HG02981 (cell line): ENCODE measurements around the gene DCP1B.

Experiments used
- ATAC-seq: cut with Tn5 transposase; IDR thresholded peaks from one replicate; pipeline ENCODE4 v1.9.1; 2021; ENCODE audit warnings: mild to moderate bottlenecking, moderate library complexity; ENCODE audit not compliant: unreplicated experiment

The DCP1B gene

DNA sequence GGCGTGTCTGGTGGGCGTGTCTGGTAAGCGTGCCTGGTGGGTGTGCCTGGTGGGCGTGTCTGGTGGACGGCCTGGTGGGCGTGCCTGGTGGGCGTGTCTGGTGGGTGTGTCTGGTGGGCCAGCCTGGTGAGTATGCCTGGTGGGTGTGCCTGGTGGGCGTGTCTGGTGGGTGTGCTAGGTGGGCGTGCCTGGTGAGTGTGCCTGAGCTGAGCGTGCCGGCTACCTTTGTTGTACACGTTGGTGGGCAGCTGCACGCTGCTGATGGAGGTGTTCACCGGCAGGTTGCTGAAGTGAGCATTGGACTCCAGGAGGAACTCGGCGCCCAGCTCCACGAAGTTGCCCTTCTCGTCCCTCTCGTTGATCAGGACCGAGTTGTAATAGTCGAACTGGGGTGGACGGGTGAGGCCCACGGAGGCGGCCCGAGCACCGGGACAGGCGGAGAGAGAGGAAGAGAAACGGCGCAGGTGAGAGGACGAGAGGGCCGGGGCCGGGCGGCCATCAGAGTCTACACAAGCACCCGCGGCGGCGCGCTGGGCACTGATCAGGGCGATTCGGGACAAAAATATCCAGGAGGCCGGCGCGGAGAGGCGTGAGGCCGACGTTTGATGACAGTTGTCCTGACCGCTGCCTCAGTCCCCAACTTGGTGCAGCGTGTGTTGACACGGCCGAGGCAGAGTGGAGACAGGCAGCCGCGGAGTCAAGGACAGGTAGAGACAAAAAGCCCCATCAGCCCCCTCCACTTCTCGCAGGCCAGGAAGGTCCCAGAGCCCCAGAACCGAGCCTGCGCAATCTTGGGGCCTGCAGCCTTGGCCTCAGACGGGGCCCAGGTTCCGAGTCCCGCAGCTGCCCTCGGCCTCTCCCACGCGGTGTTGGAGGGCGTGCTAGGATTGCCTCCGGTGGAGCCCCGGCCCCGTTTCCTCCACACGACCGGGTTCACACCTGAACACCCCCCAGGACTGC is 96.3 kb downstream of the DCP1B start:
- no peak for ATAC-seq

DNA sequence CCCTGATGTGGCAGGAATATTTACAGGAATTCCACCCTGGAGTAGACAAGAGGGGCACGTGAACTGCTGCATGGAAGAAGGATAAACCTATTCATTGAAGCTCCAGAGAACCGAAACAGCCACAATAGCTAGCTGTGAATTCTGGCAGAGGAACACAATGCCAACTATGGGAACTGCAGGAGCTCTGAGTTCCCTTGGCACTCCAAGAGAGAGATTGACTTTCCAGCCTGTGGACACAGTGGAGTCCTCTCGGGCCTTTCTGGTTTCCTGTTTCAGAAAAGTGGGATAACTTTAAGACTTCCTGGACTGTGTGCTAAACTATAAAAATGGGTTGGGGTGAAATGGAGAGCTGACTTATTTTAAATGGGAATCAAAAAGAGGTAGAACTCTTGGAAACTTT is 97.7 kb downstream of the DCP1B start:
- ATAC-seq: no peak

DNA sequence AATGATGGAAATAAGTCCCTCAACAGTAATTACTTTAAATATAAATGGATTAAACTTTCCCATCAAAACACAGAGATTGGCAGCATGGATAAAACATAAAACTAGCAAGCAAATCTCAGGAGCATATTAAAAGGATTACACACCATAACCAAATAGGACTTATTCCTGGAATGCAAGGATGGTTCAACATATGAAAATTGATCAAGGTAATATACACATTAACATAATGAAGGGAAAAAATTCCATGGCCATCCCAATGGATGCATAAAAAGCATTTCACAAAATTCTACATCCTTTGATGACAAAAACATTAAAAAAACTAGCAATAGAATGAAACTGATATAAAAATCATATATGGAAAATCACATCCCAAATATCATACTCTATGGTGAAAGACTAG is 99.4 kb downstream of the DCP1B start:
- no peak for ATAC-seq

DNA sequence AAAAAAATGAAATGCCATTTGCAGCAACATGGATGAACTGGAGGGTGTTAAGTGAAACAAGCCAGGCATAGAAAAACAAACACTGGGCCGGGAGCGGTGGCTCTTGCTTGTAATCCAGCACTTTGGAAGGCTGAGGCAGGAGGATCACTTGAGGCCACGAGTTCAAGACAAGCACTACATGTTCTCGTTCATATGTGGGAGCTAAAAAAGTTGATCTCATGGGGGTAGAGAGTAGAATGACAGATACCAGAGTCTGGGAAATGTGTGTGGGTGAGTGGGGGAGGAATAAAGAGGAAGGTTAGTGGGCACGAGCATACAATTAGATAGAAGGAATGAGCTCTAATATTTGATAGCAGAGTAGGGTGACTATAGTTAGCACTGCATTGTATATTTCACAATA is 107.3 kb downstream of the DCP1B start:
- ATAC-seq: no peak
